Tibial nerve (tissue), 4 donors: Measurements from ENCODE around the gene HAP1. TPM values are rescaled to one million over a fixed set of nuclear protein-coding genes. Genes with fewer than 3 reads are reported as not detected.

Experiments
- DNase-seq, 2 donors: peaks; one replicate each; pipeline ENCODE4 v3.0.0-alpha.2; 2019; ENCODE audit warnings: low spot score in 2 of 2
- H3K27ac ChIP-seq, 4 donors: fragments of 200-600 bp; sonication (generic) in 3 of 4; one replicate each; pipeline ENCODE4 v1.5.1; 2017 to 2019; ENCODE audit warnings: mild to moderate bottlenecking in 1 of 4
- H3K27me3 ChIP-seq, 2 donors: fragments of 200-600 bp; sonication (generic) in 1 of 2; one replicate each; pipeline versions ENCODE4 v1.5.1 to v1.6.0; 2017 to 2019
- H3K36me3 ChIP-seq, 3 donors: fragments of 200-600 bp; sonication (generic); one replicate each; pipeline ENCODE4 v1.5.1; 2018 to 2019
- H3K4me1 ChIP-seq, 4 donors: fragments of 200-600 bp; sonication (generic) in 3 of 4; one replicate each; pipeline ENCODE4 v1.5.1; 2017 to 2019
- H3K4me3 ChIP-seq, 4 donors: fragments of 200-600 bp; sonication (generic) in 3 of 4; one replicate each; pipeline ENCODE4 v1.5.1; 2017 to 2019; ENCODE audit warnings: mild to moderate bottlenecking in 1 of 4, moderate library complexity in 1 of 4
- H3K9me3 ChIP-seq, 4 donors: fragments of 200-600 bp; sonication (generic) in 3 of 4; one replicate each; pipeline ENCODE4 v1.5.1; 2017 to 2019
- CTCF ChIP-seq, 5 experiments: fragments of 200-600 bp in 3 of 5; fragments of 450-650 bp in 2 of 5; sonication (generic) in 3 of 5; IDR thresholded peaks; one replicate each; pipeline ENCODE4 v1.5.1; 2016 to 2019; ENCODE audit warnings: antibody characterized with exemption in 5 of 5, mild to moderate bottlenecking in 3 of 5, moderate library complexity in 2 of 5
- EP300 ChIP-seq, 2 donors: sonication (generic); formaldehyde crosslinking; IDR thresholded peaks; one replicate each; pipeline ENCODE4 v1.6.1; 2017; ENCODE audit warnings: antibody characterized with exemption in 2 of 2, mild to moderate bottlenecking in 1 of 2
- POLR2A ChIP-seq, 2 donors: fragments of 450-650 bp; IDR thresholded peaks; one replicate each; pipeline ENCODE4 v1.6.1; 2017; ENCODE audit warnings: antibody characterized with exemption in 2 of 2, mild to moderate bottlenecking in 2 of 2, moderate library complexity in 2 of 2
- WGBS, 2 donors: methylation state at CpG; one replicate each; pipeline ENCODE4 v1.1.5; 2018; 5-methylcytosine and 5-hydroxymethylcytosine counted together
- total RNA-seq, 4 donors: library from RNA; depleted of rRNA; stranded (reverse); fragments of >200 nt; gene quantifications; one replicate each; pipeline ENCODE4 v1.1.0, GENCODE V29; 2016

HAP1 gene
- total RNA-seq, 4 donors from 2014 or later, result 0.98 to 1.8 TPM; not detected in 2

GRCh38 chr17:41751288-41751687, 16.8 kb upstream of the HAP1 start:
- Histone ChIP-seq H3K36me3 (peaks cover 0 to 26% (median 0%) of the 10 kb centered on the region in 3 donors), H3K9me3 (no peaks in the 10 kb centered on the region), H3K4me1 (no peaks in the 10 kb centered on the region), H3K4me3 (no peak overlapping the region), H3K27me3 (no peaks in the 10 kb centered on the region), H3K27ac (no peak overlapping the region)
- TF ChIP-seq CTCF (IDR thresholded peaks at IDR 0.05) (no peak), EP300 (IDR thresholded peaks at IDR 0.05) (no peak), POLR2A (IDR thresholded peaks at IDR 0.05) (no peak)
- 60 to 73% methylated on average over 3 of the region's 3 CpGs for WGBS, 2 donors
- DNase-seq, result no peak

- Histone ChIP-seq H3K36me3 (peaks cover 0 to 21% (median 0%) of the 10 kb centered on the region in 3 donors), H3K9me3 (no peaks in the 10 kb centered on the region), H3K27me3 (no peaks in the 10 kb centered on the region), H3K4me3 (no peak overlapping the region), H3K27ac (no peak overlapping the region), H3K4me1 (no peaks in the 10 kb centered on the region)
- 65 to 77% methylated on average over 4 of the region's 4 CpGs for WGBS, 2 donors
- TF ChIP-seq POLR2A (IDR thresholded peaks at IDR 0.05), result no peak
- TF ChIP-seq EP300 (IDR thresholded peaks at IDR 0.05), result no peak
- no peak for TF ChIP-seq CTCF (IDR thresholded peaks at IDR 0.05)
- no peak for DNase-seq
Measured at GRCh38 chr17:41750862-41751261, 16.4 kb upstream of the HAP1 start.

- Histone ChIP-seq H3K4me3 (no peak overlapping the region), H3K27me3 (no peaks in the 10 kb centered on the region), H3K4me1 (no peaks in the 10 kb centered on the region), H3K36me3 (no peaks in the 10 kb centered on the region), H3K27ac (no peak overlapping the region), H3K9me3 (no peaks in the 10 kb centered on the region)
- TF ChIP-seq POLR2A (IDR thresholded peaks at IDR 0.05) (no peak), CTCF (IDR thresholded peaks at IDR 0.05) (no peak), EP300 (IDR thresholded peaks at IDR 0.05) (no peak)
- WGBS, 2 donors, result 81 to 85% methylated on average over 6 of the region's 6 CpGs
- no peak for DNase-seq
Measured at GRCh38 chr17:41748275-41748674, 13.8 kb upstream of the HAP1 start.

- H3K4me1 ChIP-seq, result peaks cover 0 to 6% (median 0%) of the 10 kb centered on the region in 4 donors
- 79 to 82% methylated on average over 9 of the region's 9 CpGs for WGBS, 2 donors
- no peaks in the 10 kb centered on the region for H3K9me3 ChIP-seq
- TF ChIP-seq POLR2A (IDR thresholded peaks at IDR 0.05) (no peak), EP300 (IDR thresholded peaks at IDR 0.05) (no peak), CTCF (IDR thresholded peaks at IDR 0.05) (no peak)
- H3K27ac ChIP-seq, result no peak overlapping the region
- H3K36me3 ChIP-seq, result no peaks in the 10 kb centered on the region
- H3K4me3 ChIP-seq, result no peak overlapping the region
- peaks cover 0 to 12% of the 10 kb centered on the region in 2 donors for H3K27me3 ChIP-seq
- DNase-seq, result no peak
Measured at GRCh38 chr17:41741709-41742108, 7.3 kb upstream of the HAP1 start.

GRCh38 chr17:41740506-41740905, 6.1 kb upstream of the HAP1 start:
- Histone ChIP-seq H3K4me3 (no peak overlapping the region), H3K4me1 (peaks cover 0 to 6% (median 0%) of the 10 kb centered on the region in 4 donors), H3K27ac (no peak overlapping the region), H3K9me3 (no peaks in the 10 kb centered on the region), H3K27me3 (peaks cover 0 to 24% of the 10 kb centered on the region in 2 donors), H3K36me3 (no peaks in the 10 kb centered on the region)
- TF ChIP-seq POLR2A (IDR thresholded peaks at IDR 0.05) (no peak), CTCF (IDR thresholded peaks at IDR 0.05) (no peak), EP300 (IDR thresholded peaks at IDR 0.05) (no peak)
- no peak for DNase-seq
- 85 to 86% methylated on average over 5 of the region's 5 CpGs for WGBS, 2 donors
